ENCODE results near the gene MTFP1. TPM values are rescaled to one million over a fixed set of nuclear protein-coding genes. Genes with fewer than 3 reads are reported as not detected.
"Not testable (repeated sequence)": the region's sequence is repeated elsewhere in the genome, so short reads cannot be mapped to it uniquely, and the experiment has no call there.

Gene MTFP1
- total RNA-seq, 1 donor from 2014 or later, result 6.8 TPM

GRCh38 chr22:30445438-30446145 is 20.0 kb downstream of the MTFP1 start:
- Histone ChIP-seq H3K9me3 (ENCODE audit: control insufficient read depth in 3 of 3, low read length in 3 of 3) (no peaks in the 10 kb centered on the region), H3K27me3 (ENCODE audit: control insufficient read depth in 3 of 3, insufficient read depth in 3 of 3, low read length in 3 of 3) (peaks cover 8 to 12% (median 9%) of the 10 kb centered on the region in 3 donors), H3K9ac (ENCODE audit: low read depth in 1 of 3, low read length in 3 of 3) (no peak overlapping the region), H3K4me1 (ENCODE audit: control insufficient read depth in 3 of 3, insufficient read depth in 3 of 3, low read length in 3 of 3) (no peaks in the 10 kb centered on the region), H3K36me3 (ENCODE audit: control insufficient read depth in 3 of 3, insufficient read depth in 3 of 3, low read length in 3 of 3) (no peaks in the 10 kb centered on the region), H3K4me3 (ENCODE audit: low read length in 3 of 3) (no peak overlapping the region), H3K27ac (ENCODE audit: low read depth, low read length) (no peak overlapping the region)

GRCh38 chr22:30447656-30448055 is 22.1 kb downstream of the MTFP1 start:
- no peaks in the 10 kb centered on the region for H3K9me3 ChIP-seq (ENCODE audit: control insufficient read depth in 3 of 3, low read length in 3 of 3)
- no peaks in the 10 kb centered on the region for H3K36me3 ChIP-seq (ENCODE audit: control insufficient read depth in 3 of 3, insufficient read depth in 3 of 3, low read length in 3 of 3)
- H3K4me1 ChIP-seq (ENCODE audit: control insufficient read depth in 3 of 3, insufficient read depth in 3 of 3, low read length in 3 of 3), result no peaks in the 10 kb centered on the region
- no peak overlapping the region for H3K9ac ChIP-seq (ENCODE audit: low read depth in 1 of 3, low read length in 3 of 3)
- no peak overlapping the region for H3K4me3 ChIP-seq (ENCODE audit: low read length in 3 of 3)
- no peak overlapping the region for H3K27ac ChIP-seq (ENCODE audit: low read depth, low read length)
- H3K27me3 ChIP-seq (ENCODE audit: control insufficient read depth in 3 of 3, insufficient read depth in 3 of 3, low read length in 3 of 3), result peaks cover 9 to 17% (median 15%) of the 10 kb centered on the region in 3 donors

GRCh38 chr22:30451488-30451887 is 25.9 kb downstream of the MTFP1 start:
- not testable (repeated sequence) for H3K9me3 ChIP-seq (ENCODE audit: control insufficient read depth in 3 of 3, low read length in 3 of 3); H3K9ac ChIP-seq (ENCODE audit: low read depth in 1 of 3, low read length in 3 of 3); H3K27ac ChIP-seq (ENCODE audit: low read depth, low read length); H3K4me3 ChIP-seq (ENCODE audit: low read length in 3 of 3); H3K4me1 ChIP-seq (ENCODE audit: control insufficient read depth in 3 of 3, insufficient read depth in 3 of 3, low read length in 3 of 3); H3K36me3 ChIP-seq (ENCODE audit: control insufficient read depth in 3 of 3, insufficient read depth in 3 of 3, low read length in 3 of 3)
- H3K27me3 ChIP-seq (ENCODE audit: control insufficient read depth in 3 of 3, insufficient read depth in 3 of 3, low read length in 3 of 3), result peaks cover 5 to 15% (median 11%) of the 10 kb centered on the region in 3 donors

- Histone ChIP-seq H3K9ac (ENCODE audit: low read depth in 1 of 3, low read length in 3 of 3) (no peak overlapping the region), H3K27me3 (ENCODE audit: control insufficient read depth in 3 of 3, insufficient read depth in 3 of 3, low read length in 3 of 3) (peaks cover 4 to 15% (median 11%) of the 10 kb centered on the region in 3 donors), H3K4me3 (ENCODE audit: low read length in 3 of 3) (no peak overlapping the region), H3K27ac (ENCODE audit: low read depth, low read length) (no peak overlapping the region), H3K4me1 (ENCODE audit: control insufficient read depth in 3 of 3, insufficient read depth in 3 of 3, low read length in 3 of 3) (no peaks in the 10 kb centered on the region), H3K36me3 (ENCODE audit: control insufficient read depth in 3 of 3, insufficient read depth in 3 of 3, low read length in 3 of 3) (no peaks in the 10 kb centered on the region), H3K9me3 (ENCODE audit: control insufficient read depth in 3 of 3, low read length in 3 of 3) (no peaks in the 10 kb centered on the region)
Observed at GRCh38 chr22:30452861-30453260, 27.3 kb downstream of the MTFP1 start.

GRCh38 chr22:30453731-30454510 is 28.4 kb downstream of the MTFP1 start:
- Histone ChIP-seq H3K27me3 (ENCODE audit: control insufficient read depth in 3 of 3, insufficient read depth in 3 of 3, low read length in 3 of 3) (peaks cover 9 to 19% (median 15%) of the 10 kb centered on the region in 3 donors), H3K4me1 (ENCODE audit: control insufficient read depth in 3 of 3, insufficient read depth in 3 of 3, low read length in 3 of 3) (no peaks in the 10 kb centered on the region), H3K36me3 (ENCODE audit: control insufficient read depth in 3 of 3, insufficient read depth in 3 of 3, low read length in 3 of 3) (no peaks in the 10 kb centered on the region), H3K27ac (ENCODE audit: low read depth, low read length) (no peak overlapping the region), H3K9ac (ENCODE audit: low read depth in 1 of 3, low read length in 3 of 3) (no peak overlapping the region), H3K9me3 (ENCODE audit: control insufficient read depth in 3 of 3, low read length in 3 of 3) (no peaks in the 10 kb centered on the region), H3K4me3 (ENCODE audit: low read length in 3 of 3) (no peak overlapping the region)

GRCh38 chr22:30455075-30455840 is 29.7 kb downstream of the MTFP1 start:
- no peak overlapping the region for H3K9ac ChIP-seq (ENCODE audit: low read depth in 1 of 3, low read length in 3 of 3)
- no peaks in the 10 kb centered on the region for H3K9me3 ChIP-seq (ENCODE audit: control insufficient read depth in 3 of 3, low read length in 3 of 3)
- H3K4me3 ChIP-seq (ENCODE audit: low read length in 3 of 3), result no peak overlapping the region
- no peaks in the 10 kb centered on the region for H3K36me3 ChIP-seq (ENCODE audit: control insufficient read depth in 3 of 3, insufficient read depth in 3 of 3, low read length in 3 of 3)
- no peaks in the 10 kb centered on the region for H3K4me1 ChIP-seq (ENCODE audit: control insufficient read depth in 3 of 3, insufficient read depth in 3 of 3, low read length in 3 of 3)
- peaks cover 9 to 22% (median 20%) of the 10 kb centered on the region in 3 donors for H3K27me3 ChIP-seq (ENCODE audit: control insufficient read depth in 3 of 3, insufficient read depth in 3 of 3, low read length in 3 of 3)
- H3K27ac ChIP-seq (ENCODE audit: low read depth, low read length), result no peak overlapping the region

GRCh38 chr22:30457981-30458380 is 32.4 kb downstream of the MTFP1 start:
- H3K27ac ChIP-seq (ENCODE audit: low read depth, low read length), result no peak overlapping the region
- no peak overlapping the region for H3K9ac ChIP-seq (ENCODE audit: low read depth in 1 of 3, low read length in 3 of 3)
- no peaks in the 10 kb centered on the region for H3K36me3 ChIP-seq (ENCODE audit: control insufficient read depth in 3 of 3, insufficient read depth in 3 of 3, low read length in 3 of 3)
- no peaks in the 10 kb centered on the region for H3K9me3 ChIP-seq (ENCODE audit: control insufficient read depth in 3 of 3, low read length in 3 of 3)
- H3K4me1 ChIP-seq (ENCODE audit: control insufficient read depth in 3 of 3, insufficient read depth in 3 of 3, low read length in 3 of 3), result no peaks in the 10 kb centered on the region
- no peak overlapping the region for H3K4me3 ChIP-seq (ENCODE audit: low read length in 3 of 3)
- peaks cover 5 to 22% (median 17%) of the 10 kb centered on the region in 3 donors for H3K27me3 ChIP-seq (ENCODE audit: control insufficient read depth in 3 of 3, insufficient read depth in 3 of 3, low read length in 3 of 3)

- H3K4me1 ChIP-seq (ENCODE audit: control insufficient read depth in 3 of 3, insufficient read depth in 3 of 3, low read length in 3 of 3), result no peaks in the 10 kb centered on the region
- H3K27me3 ChIP-seq (ENCODE audit: control insufficient read depth in 3 of 3, insufficient read depth in 3 of 3, low read length in 3 of 3), result peaks cover 5 to 16% (median 14%) of the 10 kb centered on the region in 3 donors
- H3K27ac ChIP-seq (ENCODE audit: low read depth, low read length), result no peak overlapping the region
- H3K36me3 ChIP-seq (ENCODE audit: control insufficient read depth in 3 of 3, insufficient read depth in 3 of 3, low read length in 3 of 3), result no peaks in the 10 kb centered on the region
- H3K9me3 ChIP-seq (ENCODE audit: control insufficient read depth in 3 of 3, low read length in 3 of 3), result no peaks in the 10 kb centered on the region
- no peak overlapping the region for H3K4me3 ChIP-seq (ENCODE audit: low read length in 3 of 3)
- no peak overlapping the region for H3K9ac ChIP-seq (ENCODE audit: low read depth in 1 of 3, low read length in 3 of 3)
Observed at GRCh38 chr22:30459181-30460052, 33.8 kb downstream of the MTFP1 start.

- Histone ChIP-seq H3K27ac (ENCODE audit: low read depth, low read length) (no peak overlapping the region), H3K4me3 (ENCODE audit: low read length in 3 of 3) (no peak overlapping the region)
Observed at GRCh38 chr22:30460147-30460546, 34.6 kb downstream of the MTFP1 start.

More at GRCh38 chr22:30460147-30460546, 34.6 kb downstream of the MTFP1 start:
- peaks cover 5 to 16% (median 14%) of the 10 kb centered on the region in 3 donors for H3K27me3 ChIP-seq (ENCODE audit: control insufficient read depth in 3 of 3, insufficient read depth in 3 of 3, low read length in 3 of 3)
- no peaks in the 10 kb centered on the region for H3K4me1 ChIP-seq (ENCODE audit: control insufficient read depth in 3 of 3, insufficient read depth in 3 of 3, low read length in 3 of 3)
- H3K9me3 ChIP-seq (ENCODE audit: control insufficient read depth in 3 of 3, low read length in 3 of 3), result no peaks in the 10 kb centered on the region
- H3K36me3 ChIP-seq (ENCODE audit: control insufficient read depth in 3 of 3, insufficient read depth in 3 of 3, low read length in 3 of 3), result no peaks in the 10 kb centered on the region
- no peak overlapping the region for H3K9ac ChIP-seq (ENCODE audit: low read depth in 1 of 3, low read length in 3 of 3)

Data from skeletal muscle tissue (tissue), 4 donors.